HUES6 (cell line): ENCODE measurements around the gene GPI.

Source experiments
- H3K27ac ChIP-seq: 2 replicates; pipeline ENCODE4 v1.7.0; 2013; ENCODE audit warnings: low read depth, mild to moderate bottlenecking, low read length, inconsistent platforms
- H3K27me3 ChIP-seq: 2 replicates; pipeline ENCODE4 v1.6.1; 2013; ENCODE audit warnings: low read length; ENCODE audit not compliant: control insufficient read depth, insufficient read depth
- H3K36me3 ChIP-seq: 2 replicates; pipeline ENCODE4 v1.6.1; 2013; ENCODE audit warnings: low read length; ENCODE audit not compliant: control insufficient read depth, insufficient read depth
- H3K4me1 ChIP-seq: 2 replicates; pipeline ENCODE4 v1.6.1; 2013; ENCODE audit warnings: low read length; ENCODE audit not compliant: control insufficient read depth, insufficient read depth
- H3K4me3 ChIP-seq: 2 replicates; pipeline ENCODE4 v1.5.1; 2013; ENCODE audit warnings: low read depth, low read length
- H3K9ac ChIP-seq: one replicate; pipeline ENCODE4 v1.6.1; 2013; ENCODE audit warnings: mild to moderate bottlenecking, low read length
- H3K9me3 ChIP-seq: 2 replicates; pipeline ENCODE4 v1.6.1; 2013; ENCODE audit warnings: low read depth, low read length; ENCODE audit not compliant: control insufficient read depth, insufficient read depth

GPI gene

GRCh38 chr19:34364830-34365462 is at the start of gene GPI:
GPI (plus strand) TSS chr19:34365196; CDS start chr19:34365267, 71 bp downstream.
- Histone ChIP-seq H3K4me3 (peak within 1 kb of the TSS; percentile 89), H3K36me3 (peaks cover 38% of the 10 kb centered on the region), H3K9ac (peak within 1 kb of the TSS; percentile 79), H3K9me3 (no peaks in the 10 kb centered on the region), H3K4me1 (peaks cover 10% of the 10 kb centered on the region), H3K27me3 (no peaks in the 10 kb centered on the region), H3K27ac (peak within 1 kb of the TSS; percentile 80)

GRCh38 chr19:34316247-34316646 is 48.7 kb upstream of the GPI start:
- H3K9me3 ChIP-seq = no peaks in the 10 kb centered on the region
- H3K27me3 ChIP-seq = no peaks in the 10 kb centered on the region
- H3K9ac ChIP-seq = no peak overlapping the region
- H3K36me3 ChIP-seq = peaks cover 4% of the 10 kb centered on the region; the same call in 1 of the 2 replicates
- H3K27ac ChIP-seq = no peak overlapping the region
- H3K4me3 ChIP-seq = no peak overlapping the region
- peaks cover 9% of the 10 kb centered on the region for H3K4me1 ChIP-seq

GRCh38 chr19:34316741-34317301 is 48.2 kb upstream of the GPI start:
- no peak overlapping the region for H3K9ac ChIP-seq
- H3K27me3 ChIP-seq = no peaks in the 10 kb centered on the region
- H3K4me1 ChIP-seq = peaks cover 9% of the 10 kb centered on the region
- H3K4me3 ChIP-seq = no peak overlapping the region
- H3K27ac ChIP-seq = no peak overlapping the region
- H3K36me3 ChIP-seq = peaks cover 4% of the 10 kb centered on the region; the same call in 1 of the 2 replicates
- H3K9me3 ChIP-seq = no peaks in the 10 kb centered on the region

DNA sequence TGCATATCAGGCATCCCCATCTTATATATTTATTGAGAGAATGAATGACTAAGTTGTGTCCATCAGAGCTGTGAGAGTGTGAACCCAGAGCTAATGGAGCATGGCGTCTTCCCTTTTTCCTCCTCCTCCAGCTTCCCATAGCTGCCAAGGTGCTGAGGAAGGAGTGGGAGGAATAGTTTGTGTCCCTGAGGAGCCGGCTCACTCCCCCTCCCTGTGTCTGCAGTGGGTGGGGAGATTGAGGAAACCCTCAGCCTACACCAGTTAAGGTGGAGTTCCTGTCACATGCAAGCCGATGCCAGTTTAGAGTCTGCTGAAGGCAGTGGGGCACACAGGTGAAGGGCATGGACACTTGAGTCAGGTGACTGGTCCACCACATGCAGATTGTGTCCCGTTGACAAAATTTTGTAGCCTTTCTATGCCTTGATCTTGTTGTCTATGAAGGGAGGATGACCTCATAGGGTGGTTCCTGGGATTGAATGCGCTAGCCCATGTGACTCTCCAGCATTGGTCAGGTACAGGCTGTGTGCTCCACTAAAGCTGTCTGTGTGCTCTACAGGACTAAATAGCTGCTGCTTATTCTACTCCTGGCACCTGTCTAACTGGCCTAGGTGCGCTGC is 47.6 kb upstream of the GPI start:
- H3K4me3 ChIP-seq = no peak overlapping the region
- H3K36me3 ChIP-seq = peaks cover 6% of the 10 kb centered on the region; the same call in 1 of the 2 replicates
- no peaks in the 10 kb centered on the region for H3K27me3 ChIP-seq
- H3K4me1 ChIP-seq = peaks cover 9% of the 10 kb centered on the region
- H3K27ac ChIP-seq = no peak overlapping the region
- no peak overlapping the region for H3K9ac ChIP-seq
- no peaks in the 10 kb centered on the region for H3K9me3 ChIP-seq

DNA sequence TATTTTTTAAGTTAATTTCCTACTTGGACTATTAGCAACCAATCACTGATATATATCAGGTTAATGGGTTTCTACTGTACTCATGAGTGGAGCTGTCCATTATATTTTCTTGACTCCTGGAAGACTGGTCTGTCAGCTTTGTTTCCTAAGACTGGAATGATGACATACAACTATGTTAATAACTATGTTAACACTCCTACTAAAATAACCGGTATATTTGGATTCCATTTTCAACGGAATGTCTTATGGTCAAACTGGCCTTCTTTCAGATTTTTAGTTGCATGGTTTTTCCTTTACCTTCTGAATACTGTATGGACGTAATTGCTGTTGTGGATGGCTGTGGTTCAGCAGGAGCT is 45.8 kb upstream of the GPI start:
- H3K9ac ChIP-seq = no peak overlapping the region
- H3K4me3 ChIP-seq = no peak overlapping the region
- H3K27me3 ChIP-seq = no peaks in the 10 kb centered on the region
- peaks cover 20% of the 10 kb centered on the region for H3K4me1 ChIP-seq
- peaks cover 11% of the 10 kb centered on the region; the same call in 1 of the 2 replicates for H3K36me3 ChIP-seq
- H3K27ac ChIP-seq = no peak overlapping the region
- no peaks in the 10 kb centered on the region for H3K9me3 ChIP-seq

GRCh38 chr19:34319785-34320184 is 45.2 kb upstream of the GPI start:
- no peak overlapping the region for H3K4me3 ChIP-seq
- H3K9me3 ChIP-seq = no peaks in the 10 kb centered on the region
- no peaks in the 10 kb centered on the region for H3K27me3 ChIP-seq
- peaks cover 20% of the 10 kb centered on the region for H3K4me1 ChIP-seq
- H3K36me3 ChIP-seq = peaks cover 13% of the 10 kb centered on the region; the same call in 1 of the 2 replicates
- H3K9ac ChIP-seq = no peak overlapping the region
- no peak overlapping the region for H3K27ac ChIP-seq

GRCh38 chr19:34320277-34320676 is 44.7 kb upstream of the GPI start:
- Histone ChIP-seq H3K4me1 (peaks cover 20% of the 10 kb centered on the region), H3K9me3 (no peaks in the 10 kb centered on the region), H3K4me3 (no peak overlapping the region), H3K36me3 (peaks cover 18% of the 10 kb centered on the region; the same call in 1 of the 2 replicates), H3K9ac (no peak overlapping the region), H3K27me3 (no peaks in the 10 kb centered on the region), H3K27ac (no peak overlapping the region)

- Histone ChIP-seq H3K4me3 (no peak overlapping the region), H3K4me1 (peaks cover 23% of the 10 kb centered on the region), H3K36me3 (peaks cover 23% of the 10 kb centered on the region), H3K27ac (no peak overlapping the region), H3K27me3 (no peaks in the 10 kb centered on the region), H3K9ac (no peak overlapping the region), H3K9me3 (no peaks in the 10 kb centered on the region)
These were observed 43.3 kb upstream of the GPI start for GRCh38 chr19:34321735-34322134.

GRCh38 chr19:34323433-34324204 is 41.4 kb upstream of the GPI start:
- Histone ChIP-seq H3K9me3 (no peaks in the 10 kb centered on the region), H3K9ac (no peak overlapping the region), H3K4me1 (peaks cover 13% of the 10 kb centered on the region), H3K27me3 (no peaks in the 10 kb centered on the region), H3K27ac (no peak overlapping the region), H3K36me3 (peaks cover 29% of the 10 kb centered on the region), H3K4me3 (no peak overlapping the region)

GRCh38 chr19:34324320-34324719 is 40.7 kb upstream of the GPI start:
- H3K27ac ChIP-seq = no peak overlapping the region
- H3K36me3 ChIP-seq = peaks cover 34% of the 10 kb centered on the region
- H3K9ac ChIP-seq = no peak overlapping the region
- H3K9me3 ChIP-seq = no peaks in the 10 kb centered on the region
- H3K4me3 ChIP-seq = no peak overlapping the region
- no peaks in the 10 kb centered on the region for H3K27me3 ChIP-seq
- peaks cover 13% of the 10 kb centered on the region for H3K4me1 ChIP-seq

GRCh38 chr19:34325181-34325580 is 39.8 kb upstream of the GPI start:
- Histone ChIP-seq H3K9me3 (no peaks in the 10 kb centered on the region), H3K27ac (no peak overlapping the region), H3K4me3 (no peak overlapping the region), H3K9ac (no peak overlapping the region), H3K36me3 (peaks cover 37% of the 10 kb centered on the region), H3K27me3 (no peaks in the 10 kb centered on the region), H3K4me1 (peaks cover 13% of the 10 kb centered on the region)
